ENCODE data around the gene CACNA1D. TPM values are rescaled to one million over a fixed set of nuclear protein-coding genes. Genes with fewer than 3 reads are reported as not detected.

Gene CACNA1D
- total RNA-seq, 1 experiment from 2014 or later: 0.24 TPM

DNA sequence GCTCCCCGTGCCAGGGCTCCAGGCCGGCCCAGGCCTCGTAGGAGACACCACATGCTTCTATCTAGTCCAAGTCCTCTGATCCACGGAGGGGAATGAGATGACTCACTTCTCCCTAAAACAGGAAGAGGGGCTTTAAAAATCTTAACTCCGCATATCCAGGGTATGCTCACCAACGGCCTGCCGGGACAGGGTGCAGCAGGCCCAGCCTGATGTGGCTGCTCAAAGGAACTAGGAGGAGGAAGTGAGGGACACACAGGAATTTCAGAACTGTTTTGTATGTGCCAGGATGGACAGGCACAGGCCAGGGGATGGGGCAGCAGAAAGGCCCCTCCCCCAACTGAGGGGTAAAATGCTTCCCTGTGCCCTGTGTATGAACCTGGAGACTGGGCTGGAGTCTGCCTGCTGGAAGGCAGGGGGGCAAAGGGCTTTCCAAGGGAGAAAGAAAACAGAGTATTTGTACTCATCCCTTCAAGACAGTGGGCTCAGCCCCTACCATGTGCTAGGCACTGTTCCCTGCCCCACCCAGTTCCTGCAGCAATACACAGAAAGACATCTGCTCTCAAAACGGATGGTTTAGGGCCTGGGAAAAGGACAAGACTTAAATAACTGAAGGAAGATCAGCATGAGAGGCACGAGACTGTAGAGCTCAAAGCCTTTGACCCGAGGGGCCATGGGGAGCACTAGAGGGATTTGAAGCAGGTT, 329.7 kb downstream of the CACNA1D start:
- DNase-seq (ENCODE audit: low read depth): no peak
- in situ Hi-C loops (cut with HindIII; ENCODE audit: low pct_unique_long_range_greater_than_20kb, low sequenced_read_pairs): no loop called here

DNA sequence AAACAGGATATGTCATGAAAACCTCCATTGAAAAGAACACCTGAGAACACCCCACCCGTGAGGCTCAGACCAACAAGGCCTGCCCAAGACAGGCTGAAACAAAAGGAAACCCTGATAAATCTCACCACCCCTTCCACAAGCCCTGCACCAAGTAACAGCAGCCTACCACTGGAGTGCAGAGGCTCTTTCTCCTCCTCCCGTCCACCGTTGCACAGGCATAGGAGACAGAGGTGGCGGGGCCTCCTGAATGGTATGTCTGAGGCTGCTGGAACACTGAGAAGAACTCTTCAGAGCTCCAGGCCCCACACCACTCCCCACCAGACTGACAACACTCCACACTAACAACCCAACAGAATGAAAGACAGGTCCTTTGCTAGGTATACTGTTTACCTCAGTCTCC, 330.4 kb downstream of the CACNA1D start:
- DNase-seq (ENCODE audit: low read depth): no peak
- in situ Hi-C loops (cut with HindIII; ENCODE audit: low pct_unique_long_range_greater_than_20kb, low sequenced_read_pairs): no loop called here

DNA sequence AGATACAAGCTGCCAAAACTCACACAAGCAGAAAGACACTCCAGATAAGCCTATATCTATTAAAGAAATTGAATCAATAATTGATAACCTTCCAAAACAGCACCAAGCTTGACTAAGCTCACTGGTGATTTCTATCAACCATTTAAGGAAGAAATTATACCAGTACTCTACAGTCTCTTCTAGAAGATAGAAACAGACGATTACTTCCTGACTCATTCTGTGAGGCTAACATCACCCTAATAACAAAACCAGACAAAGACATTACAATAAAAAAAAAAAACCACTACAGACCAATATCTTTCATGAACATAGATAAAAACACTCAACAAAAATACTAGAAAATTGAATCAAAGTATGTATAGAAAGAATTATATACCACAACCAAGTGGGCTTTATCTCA, 331.6 kb downstream of the CACNA1D start:
- no peak for DNase-seq (ENCODE audit: low read depth)
- in situ Hi-C loops (cut with HindIII; ENCODE audit: low pct_unique_long_range_greater_than_20kb, low sequenced_read_pairs): no loop called here

DNA sequence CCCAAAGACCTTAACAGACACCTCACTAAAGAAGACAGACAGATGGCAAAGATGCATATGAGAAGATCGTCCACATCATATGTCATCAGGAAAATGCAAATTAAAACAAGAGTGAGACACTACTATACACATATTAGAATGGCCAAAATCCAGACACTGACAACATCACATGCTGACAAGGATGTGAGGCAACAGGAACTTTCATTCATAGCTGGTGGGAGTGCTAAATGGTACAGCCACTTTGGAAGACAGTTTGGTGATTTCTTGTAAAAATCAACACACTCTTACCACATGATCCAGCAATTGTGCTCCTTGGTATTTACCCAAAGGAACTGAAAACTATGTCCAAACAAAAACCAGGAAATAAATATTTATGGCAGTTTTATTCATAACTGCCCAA, 334.2 kb downstream of the CACNA1D start:
- DNase-seq (ENCODE audit: low read depth): no peak
- in situ Hi-C loops (cut with HindIII; ENCODE audit: low pct_unique_long_range_greater_than_20kb, low sequenced_read_pairs): no loop called here

DNA sequence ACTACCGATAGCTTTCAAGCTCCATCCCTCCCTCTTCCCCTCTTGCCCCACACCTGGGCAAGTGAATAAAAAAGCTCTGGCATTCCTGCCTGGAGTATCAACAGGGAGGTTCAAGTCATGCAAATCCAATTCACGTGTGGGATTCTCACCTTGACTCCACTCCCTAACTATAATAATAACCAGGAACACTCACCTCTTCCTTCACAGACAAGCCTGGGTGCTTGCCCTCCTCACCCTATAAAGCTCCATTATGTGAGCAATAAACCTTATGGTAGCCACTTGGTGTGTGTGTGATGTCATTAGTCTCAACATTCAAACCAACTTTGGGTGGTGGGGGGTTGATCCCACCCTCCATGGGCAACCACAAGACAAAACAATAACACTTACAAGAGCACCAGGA, 335.2 kb downstream of the CACNA1D start:
- in situ Hi-C loops (cut with HindIII; ENCODE audit: low pct_unique_long_range_greater_than_20kb, low sequenced_read_pairs): no loop called here
- DNase-seq (ENCODE audit: low read depth): no peak

DNA sequence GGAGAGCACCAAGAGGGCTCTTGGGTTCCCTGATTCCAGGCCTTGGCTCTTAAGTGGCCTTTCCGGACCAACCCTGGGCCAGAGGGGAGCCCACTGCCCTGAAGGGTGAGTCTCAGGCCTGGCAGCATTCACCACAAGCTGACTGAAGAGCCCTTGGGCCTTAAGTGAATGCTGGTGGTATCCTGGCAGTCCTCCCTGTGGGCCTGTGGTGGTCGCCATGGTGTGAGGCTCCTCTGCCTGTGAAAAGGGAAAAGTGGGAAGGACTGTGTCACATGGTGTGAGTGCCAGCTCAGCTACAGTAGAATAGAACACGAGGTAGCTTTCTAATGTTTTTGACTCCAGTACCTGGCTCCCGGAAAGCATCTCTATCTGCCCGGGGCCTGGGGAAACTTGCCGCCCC, 336.5 kb downstream of the CACNA1D start:
- DNase-seq (ENCODE audit: low read depth): no peak
- in situ Hi-C loops (cut with HindIII; ENCODE audit: low pct_unique_long_range_greater_than_20kb, low sequenced_read_pairs): no loop called here

DNA sequence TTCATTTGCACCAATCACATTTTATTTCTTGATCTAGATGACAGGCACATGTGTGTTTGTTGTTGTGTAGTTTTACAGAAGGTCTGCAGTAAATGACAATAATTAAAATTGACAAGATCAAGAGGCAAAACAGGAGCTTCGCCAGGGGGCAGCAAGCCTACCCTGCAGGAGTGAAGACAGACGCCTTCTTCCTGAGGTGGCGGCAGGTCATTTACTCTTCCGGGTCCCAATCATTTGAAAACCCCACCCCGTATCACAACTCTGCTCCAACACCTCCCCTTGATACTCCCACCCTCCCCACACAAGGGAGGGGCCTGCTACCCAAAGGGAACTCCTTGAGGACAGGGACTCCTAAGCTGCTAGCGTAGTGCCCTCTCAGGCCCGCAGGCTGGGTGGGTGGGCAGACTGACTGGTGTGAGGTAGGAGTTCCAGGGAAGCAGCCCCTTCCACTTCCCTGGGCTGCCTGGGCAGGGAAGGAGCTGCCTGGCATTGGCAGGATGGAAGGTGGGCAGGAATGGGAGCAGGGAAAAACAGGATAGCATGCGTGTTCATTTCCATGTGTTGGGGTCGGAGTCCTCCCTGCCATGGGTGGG, 338.7 kb downstream of the CACNA1D start:
- DNase-seq (ENCODE audit: low read depth): no peak
- in situ Hi-C loops (cut with HindIII; ENCODE audit: low pct_unique_long_range_greater_than_20kb, low sequenced_read_pairs): no loop called here

DNA sequence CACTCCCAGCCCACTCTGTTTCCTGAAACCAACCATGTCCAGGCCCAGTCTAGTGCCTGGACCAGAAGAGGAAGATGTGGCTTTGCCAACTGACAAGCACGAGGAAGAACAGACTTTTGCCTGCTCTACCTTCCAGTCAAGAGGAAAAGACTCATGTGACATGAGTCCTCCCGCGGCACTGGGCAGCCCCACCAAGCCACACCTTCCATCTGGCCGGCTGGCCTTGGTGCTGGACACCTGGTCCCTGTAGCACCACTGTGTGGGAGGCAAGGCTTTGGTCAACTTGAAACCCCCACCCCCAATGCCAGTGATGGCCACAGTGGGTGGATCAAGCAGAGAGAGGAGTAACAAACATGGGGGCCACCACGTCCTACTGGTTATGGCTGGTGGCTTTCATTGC, 339.3 kb downstream of the CACNA1D start:
- in situ Hi-C loops (cut with HindIII; ENCODE audit: low pct_unique_long_range_greater_than_20kb, low sequenced_read_pairs): no loop called here
- no peak for DNase-seq (ENCODE audit: low read depth)

DNA sequence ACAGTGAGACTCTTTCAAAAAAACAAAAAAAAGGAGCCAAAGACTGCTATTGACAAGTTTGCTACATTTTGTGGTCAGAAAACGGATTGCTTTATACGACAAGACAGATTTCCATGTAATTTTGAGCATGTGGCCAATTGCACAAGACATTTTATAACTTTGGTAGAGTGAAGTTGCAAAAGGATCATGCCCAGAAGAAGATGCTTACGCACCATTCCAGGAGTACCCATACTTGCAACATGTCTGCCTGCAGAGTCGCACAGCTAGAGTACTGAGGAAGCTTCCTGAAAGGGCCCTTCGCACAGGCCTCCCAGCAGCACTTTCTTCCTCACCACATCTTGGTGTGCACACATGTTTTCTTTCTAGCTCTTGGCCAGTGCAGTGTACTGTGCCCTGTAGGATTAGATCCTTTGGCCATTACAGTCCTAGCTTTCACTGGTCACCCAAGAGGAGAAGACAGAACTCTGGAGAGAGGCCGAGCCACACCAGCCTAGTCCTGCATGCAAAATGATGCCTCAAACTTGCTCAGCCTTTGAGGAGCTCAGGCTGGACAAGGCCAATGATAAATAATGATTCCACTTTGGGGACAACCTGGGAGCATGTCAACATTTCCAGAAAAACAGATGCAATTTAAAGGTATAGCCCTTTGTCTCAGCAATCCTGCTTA, 340.2 kb downstream of the CACNA1D start:
- in situ Hi-C loops (cut with HindIII; ENCODE audit: low pct_unique_long_range_greater_than_20kb, low sequenced_read_pairs): no loop called here
- DNase-seq (ENCODE audit: low read depth): no peak

DNA sequence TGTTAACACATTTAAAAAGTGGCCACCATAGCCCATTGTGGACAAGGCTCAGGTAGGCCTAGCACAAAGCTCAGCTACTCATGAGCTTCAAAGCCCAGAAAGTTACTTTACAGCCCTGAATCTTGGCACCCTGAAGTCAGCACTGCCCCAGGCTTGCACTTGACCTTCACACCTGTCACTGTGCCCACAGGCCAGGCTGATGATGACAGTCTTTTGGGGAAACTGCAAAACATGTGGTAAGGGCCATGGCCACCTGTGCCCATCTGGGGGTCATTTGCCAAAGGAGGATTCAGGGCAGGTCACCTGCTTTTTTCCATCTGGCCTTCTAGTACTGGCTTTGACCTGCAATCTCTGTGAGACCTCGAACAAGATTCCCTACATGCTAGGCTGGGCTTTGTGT, 340.8 kb downstream of the CACNA1D start:
- no peak for DNase-seq (ENCODE audit: low read depth)
- in situ Hi-C loops (cut with HindIII; ENCODE audit: low pct_unique_long_range_greater_than_20kb, low sequenced_read_pairs): no loop called here

DNA sequence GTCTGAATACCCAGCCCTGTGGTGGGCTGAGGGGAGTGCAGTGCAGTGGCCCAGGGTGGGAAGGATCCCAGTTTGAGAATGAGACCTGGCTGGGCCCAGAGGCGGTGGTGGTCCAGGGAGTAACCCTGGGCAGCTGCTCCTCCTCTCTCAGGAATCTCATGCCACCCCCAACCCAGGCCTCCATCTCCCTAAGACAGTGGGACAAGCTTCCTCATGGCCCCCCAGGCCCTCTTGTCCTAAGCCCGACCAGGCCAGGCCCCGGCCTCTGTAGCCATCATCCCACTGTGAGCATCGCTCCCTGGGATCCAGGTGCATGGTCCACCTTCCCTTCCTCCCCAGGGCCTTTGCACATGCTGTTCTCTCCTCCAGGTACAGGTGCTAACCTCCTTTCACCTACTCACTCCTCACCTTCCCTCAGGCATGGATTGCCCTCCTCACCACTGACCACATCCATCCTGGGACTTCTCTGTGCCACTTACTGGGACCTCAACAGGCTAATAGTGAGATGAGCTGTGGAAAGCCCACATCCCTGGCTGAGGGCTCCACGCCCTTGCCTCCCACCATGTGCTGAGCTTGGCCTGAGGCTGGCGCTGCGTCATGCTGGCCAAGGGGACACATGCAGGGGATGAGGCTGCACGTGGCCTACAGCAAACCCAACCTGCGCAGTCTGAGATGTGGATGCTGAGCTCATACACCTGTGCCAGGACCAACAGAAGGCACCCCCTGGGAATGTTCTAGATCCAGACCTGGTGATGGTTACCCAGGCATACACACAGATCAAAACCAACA, 341.9 kb downstream of the CACNA1D start:
- in situ Hi-C loops (cut with HindIII; ENCODE audit: low pct_unique_long_range_greater_than_20kb, low sequenced_read_pairs): no loop called here
- no peak for DNase-seq (ENCODE audit: low read depth)

DNA sequence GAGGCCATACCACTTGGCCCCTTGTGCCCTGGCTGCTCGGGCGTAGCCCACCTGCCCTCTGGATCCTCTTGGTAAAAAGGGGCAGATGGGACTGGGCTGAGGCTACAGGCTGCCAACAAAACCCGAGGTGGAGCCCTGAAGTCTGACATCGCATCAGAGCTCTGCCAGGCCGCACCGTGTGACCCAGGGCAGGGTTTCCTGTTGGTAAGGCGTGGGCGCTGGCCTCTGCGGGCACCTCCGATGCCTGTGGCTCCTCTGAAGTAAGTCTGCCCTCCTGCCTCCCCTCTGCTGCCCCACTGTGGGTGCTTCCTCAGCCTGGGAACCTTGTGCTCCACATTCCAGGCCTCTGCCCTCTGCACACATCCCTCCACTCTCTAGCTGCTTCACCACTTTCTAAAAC, 342.9 kb downstream of the CACNA1D start:
- DNase-seq (ENCODE audit: low read depth): no peak
- in situ Hi-C loops (cut with HindIII; ENCODE audit: low pct_unique_long_range_greater_than_20kb, low sequenced_read_pairs): no loop called here

DNA sequence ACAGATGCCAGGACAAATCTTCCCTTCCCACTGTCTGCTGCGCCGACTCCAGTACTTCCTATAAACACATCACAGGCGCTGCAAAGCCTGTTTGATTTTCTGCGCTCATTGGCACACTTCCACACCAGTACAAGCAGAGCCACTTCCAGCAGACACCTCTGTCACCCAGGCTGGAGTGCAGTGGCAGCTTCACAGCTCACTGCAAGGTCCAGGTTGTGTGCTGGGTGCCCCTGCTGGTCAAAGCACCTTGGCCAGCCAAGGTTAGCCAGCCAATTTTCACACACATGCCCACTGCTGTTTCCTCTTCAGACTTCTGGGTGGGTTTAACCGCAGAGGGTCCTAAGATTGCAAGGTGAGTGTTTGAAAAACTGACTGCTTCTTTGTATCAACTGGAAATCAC, 346.9 kb downstream of the CACNA1D start:
- no peak for DNase-seq (ENCODE audit: low read depth)
- in situ Hi-C loops (cut with HindIII; ENCODE audit: low pct_unique_long_range_greater_than_20kb, low sequenced_read_pairs): no loop called here

DNA sequence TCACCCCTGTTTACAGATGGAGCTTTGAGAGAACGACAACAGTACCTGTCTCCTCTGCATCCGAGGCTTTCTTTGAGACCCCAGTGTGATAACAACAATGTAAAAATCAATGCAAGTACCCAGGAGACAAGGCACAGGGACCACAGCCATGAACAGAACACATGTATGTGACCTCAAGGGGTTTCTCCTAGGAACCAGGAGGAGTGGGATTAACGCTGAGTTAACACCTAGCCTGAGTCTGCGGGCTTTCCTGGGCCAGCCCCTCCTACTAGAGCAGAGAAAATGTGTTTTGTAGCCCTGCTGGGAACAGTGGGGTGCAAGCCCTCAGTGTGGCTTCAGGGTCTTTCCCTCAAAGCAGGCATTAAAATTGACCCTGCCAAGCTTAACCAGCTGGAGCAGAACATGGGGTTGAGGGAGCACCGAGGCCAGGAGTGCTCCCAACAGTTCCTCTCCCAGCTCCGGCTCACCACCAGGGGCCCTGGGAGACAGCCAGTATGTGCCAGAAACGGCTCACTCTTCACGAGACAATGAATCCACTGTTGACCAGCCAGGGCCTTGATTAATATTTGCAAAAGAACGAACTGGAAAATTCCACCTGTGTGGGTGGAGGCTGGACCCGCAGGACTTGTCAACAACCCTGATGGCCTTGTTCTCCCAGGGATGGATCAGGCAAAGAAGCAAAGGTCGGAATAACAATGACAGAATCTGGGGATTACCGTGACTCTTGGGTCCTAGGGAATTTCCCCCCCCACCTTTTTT, 348.2 kb downstream of the CACNA1D start:
- peak; percentile 63 for DNase-seq (ENCODE audit: low read depth)
- in situ Hi-C loops (cut with HindIII; ENCODE audit: low pct_unique_long_range_greater_than_20kb, low sequenced_read_pairs): no loop called here

DNA sequence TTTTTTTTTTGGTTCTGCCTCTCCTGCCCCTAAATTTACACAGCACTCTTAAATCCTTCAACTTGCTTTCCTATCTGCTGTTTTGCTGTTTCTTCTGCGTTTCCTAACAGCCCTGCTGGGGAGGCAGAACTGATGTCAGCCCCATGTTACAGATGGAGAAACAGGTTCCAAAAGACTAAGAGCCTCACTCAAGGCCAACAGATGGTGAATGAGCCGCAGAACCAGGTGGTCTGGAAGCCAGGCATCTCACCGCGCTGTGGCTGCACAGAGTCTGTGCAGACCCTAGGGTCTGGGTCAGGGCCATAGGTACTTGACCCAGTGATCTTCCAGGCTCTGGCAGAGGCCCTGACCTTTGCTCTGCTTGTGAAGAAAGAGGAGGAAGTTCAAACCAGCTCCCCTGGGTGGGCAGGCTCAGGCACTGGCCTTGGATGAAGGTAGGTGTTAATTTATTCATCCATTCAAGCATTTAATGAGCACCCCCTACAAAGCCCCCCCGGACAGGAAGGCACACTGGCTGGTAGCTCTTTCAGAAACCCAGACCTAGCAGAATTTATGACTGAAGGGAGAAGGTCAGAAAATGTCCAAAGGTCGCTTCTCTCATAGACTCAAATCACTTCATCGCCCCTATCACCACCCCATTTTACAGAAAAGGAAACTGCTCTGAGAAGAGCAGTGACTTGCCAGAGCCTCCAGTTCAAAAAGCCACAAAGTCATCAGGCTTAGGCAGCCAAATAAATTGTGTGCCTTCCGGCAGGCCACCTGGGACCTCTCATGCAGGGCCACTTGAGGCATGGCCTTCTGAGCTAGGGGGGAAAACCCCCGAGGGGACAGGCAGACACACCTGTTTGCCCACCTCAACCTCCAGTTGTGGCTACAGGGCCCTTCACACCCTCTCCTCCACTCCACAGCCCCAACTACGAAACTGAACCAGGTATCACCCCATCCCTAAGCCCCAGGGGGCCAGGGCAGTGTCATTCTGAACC, 349.1 kb downstream of the CACNA1D start:
- in situ Hi-C loops (cut with HindIII; ENCODE audit: low pct_unique_long_range_greater_than_20kb, low sequenced_read_pairs): no loop called here
- no peak for DNase-seq (ENCODE audit: low read depth)

DNA sequence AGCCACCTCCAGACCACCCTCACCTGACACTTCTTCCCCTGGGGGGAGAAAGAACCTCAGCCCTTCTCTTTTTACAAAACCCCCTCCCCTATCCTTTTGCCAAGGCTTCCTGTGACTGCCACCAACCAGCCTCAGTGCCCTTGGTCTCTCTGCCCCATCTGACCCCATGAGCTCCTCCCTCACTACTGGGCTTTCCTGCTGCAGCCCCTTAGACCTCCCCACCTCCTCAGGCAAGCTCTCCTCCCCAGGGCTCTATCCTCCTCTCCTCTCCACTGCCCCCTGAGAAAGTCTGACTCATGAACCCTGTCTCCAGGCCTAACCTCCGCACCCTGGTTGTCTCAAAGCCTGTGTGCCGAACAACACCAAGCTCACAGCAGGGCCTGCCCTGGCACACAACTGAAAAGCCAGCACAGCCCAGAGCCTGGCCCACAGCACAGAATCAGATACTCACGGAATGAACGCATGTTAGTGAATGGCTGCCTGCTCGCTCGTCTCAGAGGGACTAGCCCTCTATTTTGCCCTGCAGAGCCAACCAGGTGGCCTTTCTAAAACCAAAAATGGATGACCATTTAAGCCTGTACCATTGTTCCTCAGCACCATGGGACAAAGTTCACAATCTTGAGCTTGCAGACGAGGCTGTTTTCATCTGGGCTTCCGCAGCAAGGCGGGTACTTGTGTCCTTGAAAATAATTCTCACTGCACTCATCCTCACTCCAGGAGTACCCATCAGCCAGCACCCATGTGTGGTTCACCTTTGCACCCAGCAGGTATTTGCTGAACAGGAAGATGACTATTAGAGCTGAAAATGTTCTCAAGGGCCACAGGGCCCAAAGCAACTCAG, 350.1 kb downstream of the CACNA1D start:
- in situ Hi-C loops (cut with HindIII; ENCODE audit: low pct_unique_long_range_greater_than_20kb, low sequenced_read_pairs): no loop called here
- DNase-seq (ENCODE audit: low read depth): no peak

Measured in Caki2 (cell line).